PC-9 (cell line): Measurements from ENCODE around the gene ARL11. TPM values are rescaled to one million over a fixed set of nuclear protein-coding genes. Genes with fewer than 3 reads are reported as not detected.

Experiments used
- BruUV-seq: library from RNA; stranded (reverse); fragments of 400-500 nt; replicated peaks from 2 replicates; lab custom pipeline; 2021; lab: Mats Ljungman, UMichigan
- CTCF ChIA-PET: fragments of 300-600 bp; sonication (Branson Sonifier 250); formaldehyde crosslinking; loops from one replicate; lab custom pipeline; 2022; ENCODE audit warnings: antibody characterized with exemption; lab: Charles Lee
- POLR2A ChIA-PET: fragments of 300-600 bp; sonication (Branson Sonifier 250); formaldehyde crosslinking; loops from one replicate; lab custom pipeline; 2022; ENCODE audit warnings: antibody characterized with exemption; ENCODE audit not compliant: unreplicated experiment; lab: Charles Lee
- DNase-seq, 2 experiments: peaks; one replicate each; pipeline versions ENCODE4 v3.0.0 to v3.0.0-alpha.2; 2015 to 2022; ENCODE audit warnings: mixed read lengths in 1 of 2
- H2AFZ ChIP-seq: fragments of 200-600 bp; sonication (generic); 2 replicates; pipeline ENCODE4 v1.8.1; 2017; ENCODE audit warnings: antibody characterized with exemption
- H3F3A ChIP-seq: fragments of 200-600 bp; sonication (generic); 2 replicates; pipeline ENCODE4 v1.8.1; 2017; ENCODE audit warnings: antibody characterized with exemption, mild to moderate bottlenecking, low read depth; ENCODE audit not compliant: insufficient read depth
- H3K27ac ChIP-seq: fragments of 200-600 bp; sonication (generic); 2 replicates; pipeline ENCODE4 v1.6.1; 2016; ENCODE audit warnings: mixed run types
- H3K27me3 ChIP-seq: fragments of 200-600 bp; sonication (generic); 2 replicates; pipeline ENCODE4 v1.6.1; 2016; ENCODE audit warnings: low read depth, mixed run types; ENCODE audit not compliant: insufficient read depth
- H3K36me3 ChIP-seq: fragments of 200-600 bp; sonication (generic); 2 replicates; pipeline ENCODE4 v1.6.1; 2016; ENCODE audit warnings: low read depth, mixed run types
- H3K4me1 ChIP-seq: fragments of 200-600 bp; sonication (generic); replicated peaks from 2 replicates; pipeline ENCODE4 v1.6.1; 2016; ENCODE audit warnings: mixed run types; ENCODE audit not compliant: insufficient read depth
- H3K4me2 ChIP-seq: fragments of 200-600 bp; sonication (generic); 2 replicates; pipeline ENCODE4 v1.6.1; 2017; ENCODE audit warnings: mixed run types
- H3K4me3 ChIP-seq: fragments of 200-600 bp; sonication (generic); 2 replicates; pipeline ENCODE4 v1.6.1; 2016; ENCODE audit warnings: mixed run types
- H3K79me2 ChIP-seq: fragments of 200-600 bp; sonication (generic); 2 replicates; pipeline ENCODE4 v1.6.1; 2017; ENCODE audit warnings: low read depth, mixed run types
- H3K9me2 ChIP-seq: fragments of 200-600 bp; sonication (generic); 2 replicates; pipeline ENCODE4 v1.8.1; 2017; ENCODE audit warnings: mild to moderate bottlenecking; ENCODE audit not compliant: insufficient read depth
- H3K9me3 ChIP-seq: fragments of 200-600 bp; sonication (generic); 2 replicates; pipeline ENCODE4 v1.8.1; 2016; ENCODE audit warnings: low read depth; ENCODE audit not compliant: insufficient read depth
- H4K20me1 ChIP-seq: fragments of 200-600 bp; sonication (generic); 2 replicates; pipeline ENCODE4 v1.8.1; 2017; ENCODE audit not compliant: insufficient read depth
- CTCF ChIP-seq: fragments of 200-600 bp; sonication (generic); conservative IDR thresholded peaks from 2 replicates; pipeline ENCODE4 v1.6.1; 2017; ENCODE audit warnings: mixed run types, antibody characterized with exemption, mild to moderate bottlenecking, moderate library complexity
- EZH2 ChIP-seq: fragments of 200-600 bp; sonication (generic); IDR thresholded peaks from 2 replicates; pipeline ENCODE4 v1.8.0; 2017; ENCODE audit warnings: antibody characterized with exemption, low read depth
- intact Hi-C: fragments of 100-400 bp; cut with micrococcal nuclease; formaldehyde crosslinking; loops from one replicate; pipeline ENCODE4 v1.10.0; 2022; ENCODE audit not compliant: unreplicated experiment
- total RNA-seq: library from RNA; stranded (reverse); gene quantifications from 2 replicates; pipeline ENCODE4 v1.2.3, GENCODE V29; 2021

Gene ARL11
- total RNA-seq, 1 experiment from 2014 or later = 3.7 TPM

DNA sequence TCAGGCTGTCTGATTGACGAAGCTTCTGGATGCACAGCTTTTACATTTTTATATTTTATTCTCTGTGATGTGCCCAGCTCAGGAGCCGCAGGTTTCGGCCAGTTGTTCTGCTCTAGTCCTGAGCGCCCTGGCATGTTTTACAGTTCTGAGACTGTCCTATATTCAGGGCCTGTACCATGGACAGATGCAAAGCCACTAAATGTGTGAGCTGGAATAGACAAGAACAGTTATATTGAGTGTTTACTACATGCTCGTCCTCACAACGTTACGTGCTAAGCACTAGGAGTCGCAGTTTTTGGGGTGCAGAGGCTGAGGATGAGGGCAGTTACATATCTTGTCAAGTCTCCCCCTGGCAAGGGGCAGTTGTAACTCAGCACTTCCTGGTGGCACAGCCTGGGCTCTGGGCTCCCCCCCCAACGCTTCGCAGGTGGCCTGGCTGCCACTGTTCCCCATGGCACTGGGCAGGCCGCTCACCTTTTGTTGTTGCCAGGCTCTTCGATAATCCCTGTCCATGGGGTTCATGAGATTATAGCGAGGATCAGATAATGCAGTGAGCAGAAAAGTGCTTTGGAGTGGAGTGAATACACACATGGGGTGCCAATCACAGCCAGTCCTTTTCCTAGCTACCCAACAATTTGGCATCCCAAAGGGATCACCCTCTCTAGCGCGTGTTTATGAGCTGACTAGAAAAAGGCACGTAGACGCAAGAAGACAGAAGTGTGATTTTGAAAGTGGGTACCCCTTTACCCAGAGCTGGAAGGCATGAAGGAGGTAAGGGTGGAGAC is 23.5 kb downstream of the ARL11 start:
- Histone ChIP-seq H3K9me2 (no peaks in the 10 kb centered on the region), H3K4me2 (no peak overlapping the region), H3K79me2 (no peaks in the 10 kb centered on the region), H3K4me3 (no peak overlapping the region), H3K4me1 (no peaks in the 10 kb centered on the region), H4K20me1 (no peaks in the 10 kb centered on the region), H3K27ac (no peak overlapping the region), H3K27me3 (no peaks in the 10 kb centered on the region), H2AFZ (no peak overlapping the region), H3F3A (peaks cover 6% of the 10 kb centered on the region; the same call in 1 of the 2 replicates), H3K9me3 (no peaks in the 10 kb centered on the region), H3K36me3 (no peaks in the 10 kb centered on the region)
- ChIA-PET CTCF (interaction anchor here (0.5 kb wide), 1 partner anchor 141 kb away, joined by 4 read pairs; no protein-coding TSS in a partner anchor), POLR2A (interaction anchor here (0.6 kb wide), 1 partner anchor 141 kb away, joined by 9 read pairs; the partner anchor contains the start of gene KPNA3)
- intact Hi-C loops = loop anchor here (1.0 to 2.0 kb wide), 2 partner anchors 197 to 1259 kb away; no protein-coding TSS in a partner anchor
- DNase-seq = no peak
- no peak for TF ChIP-seq EZH2
- TF ChIP-seq CTCF = no peak
- no TSS peak for BruUV-seq

DNA sequence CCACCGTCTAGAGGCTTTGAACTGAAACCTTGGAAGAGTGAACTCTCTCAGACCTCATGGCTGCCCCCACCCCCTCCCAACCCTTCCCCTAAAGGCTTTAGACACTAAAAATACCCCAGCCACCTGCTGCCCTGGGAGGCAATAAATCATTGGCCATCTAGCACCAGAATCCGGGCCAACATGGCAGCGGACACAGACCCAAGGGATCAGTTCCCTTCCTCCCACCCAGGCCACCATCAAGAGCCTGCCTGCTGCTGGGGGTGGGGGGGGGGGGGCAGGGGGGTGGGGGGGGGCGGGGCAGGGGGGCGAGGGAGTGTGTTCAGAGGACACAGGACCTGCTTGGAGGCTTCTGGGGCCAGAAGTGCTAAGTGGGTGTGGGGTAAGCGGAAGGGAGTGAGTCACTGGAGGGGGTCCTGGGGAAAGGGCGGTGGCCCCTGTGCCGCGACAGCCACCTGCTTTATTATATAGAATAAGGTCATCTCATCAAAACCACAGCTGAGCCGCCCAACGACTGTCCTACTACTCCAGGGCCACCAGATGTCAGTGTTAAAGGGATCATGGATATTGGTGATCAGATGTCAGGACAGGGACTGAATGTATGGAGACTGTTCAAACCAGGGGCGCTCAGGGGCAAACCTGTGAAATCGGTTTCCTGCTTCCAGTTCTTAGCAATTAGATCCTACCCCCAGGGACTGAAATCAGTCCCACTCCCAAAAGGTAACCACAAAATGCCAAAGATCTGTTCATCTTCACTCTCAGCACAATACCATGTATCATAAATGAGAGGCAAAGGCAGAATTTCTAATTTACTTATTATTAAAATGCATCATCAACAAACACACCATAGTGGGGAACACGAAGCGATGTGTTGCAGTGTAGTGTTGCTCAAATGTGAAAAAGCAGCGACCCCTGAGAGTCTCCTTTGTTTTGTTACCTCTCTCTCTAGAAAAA is 24.3 kb downstream of the ARL11 start:
- Histone ChIP-seq H3K4me1 (no peaks in the 10 kb centered on the region), H3K4me3 (no peak overlapping the region), H3K9me2 (no peaks in the 10 kb centered on the region), H3K27ac (no peak overlapping the region), H3F3A (peaks cover 6% of the 10 kb centered on the region; the same call in 1 of the 2 replicates), H3K79me2 (no peaks in the 10 kb centered on the region), H2AFZ (no peak overlapping the region), H3K27me3 (no peaks in the 10 kb centered on the region), H4K20me1 (no peaks in the 10 kb centered on the region), H3K9me3 (no peaks in the 10 kb centered on the region), H3K4me2 (0 out of 2 replicates have a peak overlapping the region, but pooled peaks have one; percentile 30), H3K36me3 (no peaks in the 10 kb centered on the region)
- peak; percentile 39 to 57 for DNase-seq
- BruUV-seq = no TSS peak
- TF ChIP-seq CTCF = peak; percentile 71
- TF ChIP-seq EZH2 = no peak
- intact Hi-C loops = loop anchor here (1.0 to 2.0 kb wide), 2 partner anchors 196 to 1258 kb away; no protein-coding TSS in a partner anchor
- ChIA-PET CTCF (interaction anchor here (0.5 kb wide), 1 partner anchor 140 kb away, joined by 4 read pairs; no protein-coding TSS in a partner anchor), POLR2A (no interaction called here)

- Histone ChIP-seq H3K4me1 (no peaks in the 10 kb centered on the region), H3K4me3 (no peak overlapping the region), H3K4me2 (no peak overlapping the region), H3K27ac (no peak overlapping the region), H4K20me1 (no peaks in the 10 kb centered on the region), H3K9me2 (no peaks in the 10 kb centered on the region), H3F3A (peaks cover 6% of the 10 kb centered on the region; the same call in 1 of the 2 replicates), H2AFZ (no peak overlapping the region), H3K36me3 (no peaks in the 10 kb centered on the region), H3K9me3 (no peaks in the 10 kb centered on the region), H3K79me2 (no peaks in the 10 kb centered on the region), H3K27me3 (no peaks in the 10 kb centered on the region)
- CTCF ChIA-PET = no interaction called here
- intact Hi-C loops = loop anchor here (2.0 kb wide), 1 partner anchor 1257 kb away; no protein-coding TSS in a partner anchor
- TF ChIP-seq CTCF = no peak
- no peak for TF ChIP-seq EZH2
- POLR2A ChIA-PET = no interaction called here
- no peak for DNase-seq
- BruUV-seq = no TSS peak
Observed at GRCh38 chr13:49653478-49653877, 25.2 kb downstream of the ARL11 start.
